ENCODE data around the gene PRKCB. TPM values are rescaled to one million over a fixed set of nuclear protein-coding genes. Genes with fewer than 3 reads are reported as not detected.

The PRKCB gene
- total RNA-seq, 2 experiments from 2014 or later: 21.0 to 51.6 TPM

GRCh38 chr16:23924128-23924527 is 88.3 kb downstream of the PRKCB start:
- CTCF ChIA-PET (ENCODE audit: unreplicated experiment): no interaction called here
- Histone ChIP-seq H4K20me1 (ENCODE audit: insufficient read depth, low read length) (no peaks in the 10 kb centered on the region), H3K27ac (ENCODE audit: low read depth, low read length, poor library complexity, severe bottlenecking) (no peak overlapping the region), H3K4me3 (ENCODE audit: low read depth, low read length, poor library complexity, severe bottlenecking) (no peak overlapping the region), H3K4me2 (ENCODE audit: low read length) (no peak overlapping the region), H3K79me2 (ENCODE audit: insufficient read depth, low read depth, low read length) (no peaks in the 10 kb centered on the region), H3K9me2 (ENCODE audit: insufficient read depth, low read length) (no peaks in the 10 kb centered on the region), H3K4me1 (ENCODE audit: insufficient read depth, low read length, poor library complexity, severe bottlenecking) (no peaks in the 10 kb centered on the region), H3K9me3 (ENCODE audit: low read length) (no peaks in the 10 kb centered on the region), H2AFZ (ENCODE audit: low read length) (no peak overlapping the region), H3K36me3 (ENCODE audit: insufficient read depth, low read length) (no peaks in the 10 kb centered on the region)
- intact Hi-C loops (cut with micrococcal nuclease; ENCODE audit: unreplicated experiment): no loop called here
- BruUV-seq (replicated peaks): no TSS peak
- POLR2A ChIA-PET: no interaction called here
- TF ChIP-seq CTCF (conservative IDR thresholded peaks at IDR 0.05; ENCODE audit: low read length): no peak
- TF ChIP-seq EZH2phosphoT487 (IDR thresholded peaks at IDR 0.05; ENCODE audit: borderline replicate concordance, low read depth, low read length): no peak
- DNase-seq (ENCODE audit: low spot score): no peak

- no peaks in the 10 kb centered on the region for H3K36me3 ChIP-seq (ENCODE audit: insufficient read depth, low read length)
- no peaks in the 10 kb centered on the region for H3K9me3 ChIP-seq (ENCODE audit: low read length)
- TF ChIP-seq EZH2phosphoT487 (IDR thresholded peaks at IDR 0.05; ENCODE audit: borderline replicate concordance, low read depth, low read length) (no peak), CTCF (conservative IDR thresholded peaks at IDR 0.05; ENCODE audit: low read length) (no peak)
- H2AFZ ChIP-seq (ENCODE audit: low read length): no peak overlapping the region
- CTCF ChIA-PET (ENCODE audit: unreplicated experiment): no interaction called here
- H3K79me2 ChIP-seq (ENCODE audit: insufficient read depth, low read depth, low read length): no peaks in the 10 kb centered on the region
- no peaks in the 10 kb centered on the region for H3K4me1 ChIP-seq (ENCODE audit: insufficient read depth, low read length, poor library complexity, severe bottlenecking)
- H3K9me2 ChIP-seq (ENCODE audit: insufficient read depth, low read length): no peaks in the 10 kb centered on the region
- no peak for DNase-seq (ENCODE audit: low spot score)
- intact Hi-C loops (cut with micrococcal nuclease; ENCODE audit: unreplicated experiment): no loop called here
- no peak overlapping the region for H3K27ac ChIP-seq (ENCODE audit: low read depth, low read length, poor library complexity, severe bottlenecking)
- no peak overlapping the region for H3K4me2 ChIP-seq (ENCODE audit: low read length)
- no TSS peak for BruUV-seq (replicated peaks)
- no peak overlapping the region for H3K4me3 ChIP-seq (ENCODE audit: low read depth, low read length, poor library complexity, severe bottlenecking)
- POLR2A ChIA-PET: interaction anchor here (0.7 kb wide), 1 partner anchor 233 kb away, joined by 3 read pairs; no protein-coding TSS in a partner anchor
- no peaks in the 10 kb centered on the region for H4K20me1 ChIP-seq (ENCODE audit: insufficient read depth, low read length)
Observed at GRCh38 chr16:23927796-23928195, 92.0 kb downstream of the PRKCB start.

GRCh38 chr16:23929237-23929636 is 93.5 kb downstream of the PRKCB start:
- no TSS peak for BruUV-seq (replicated peaks)
- TF ChIP-seq EZH2phosphoT487 (IDR thresholded peaks at IDR 0.05; ENCODE audit: borderline replicate concordance, low read depth, low read length) (no peak), CTCF (conservative IDR thresholded peaks at IDR 0.05; ENCODE audit: low read length) (no peak)
- no peaks in the 10 kb centered on the region for H3K9me2 ChIP-seq (ENCODE audit: insufficient read depth, low read length)
- H4K20me1 ChIP-seq (ENCODE audit: insufficient read depth, low read length): no peaks in the 10 kb centered on the region
- no peak overlapping the region for H2AFZ ChIP-seq (ENCODE audit: low read length)
- ChIA-PET POLR2A (interaction anchor here (0.5 kb wide), 1 partner anchor 72 kb away, joined by 4 read pairs; no protein-coding TSS in a partner anchor), CTCF (ENCODE audit: unreplicated experiment) (interaction anchor here (0.6 kb wide), 1 partner anchor 62 kb away, joined by 3 read pairs; no protein-coding TSS in a partner anchor)
- no peak for DNase-seq (ENCODE audit: low spot score)
- intact Hi-C loops (cut with micrococcal nuclease; ENCODE audit: unreplicated experiment): no loop called here
- H3K4me2 ChIP-seq (ENCODE audit: low read length): no peak overlapping the region
- H3K9me3 ChIP-seq (ENCODE audit: low read length): no peaks in the 10 kb centered on the region
- no peaks in the 10 kb centered on the region for H3K4me1 ChIP-seq (ENCODE audit: insufficient read depth, low read length, poor library complexity, severe bottlenecking)
- no peak overlapping the region for H3K27ac ChIP-seq (ENCODE audit: low read depth, low read length, poor library complexity, severe bottlenecking)
- H3K79me2 ChIP-seq (ENCODE audit: insufficient read depth, low read depth, low read length): no peaks in the 10 kb centered on the region
- H3K36me3 ChIP-seq (ENCODE audit: insufficient read depth, low read length): no peaks in the 10 kb centered on the region
- H3K4me3 ChIP-seq (ENCODE audit: low read depth, low read length, poor library complexity, severe bottlenecking): no peak overlapping the region

Data from OCI-LY7 (cell line).